K562 (cell line): ENCODE results near the gene ZFP69B. TPM values are rescaled to one million over a fixed set of nuclear protein-coding genes. Genes with fewer than 3 reads are reported as not detected.

ENCODE experiments used
- HDAC8 ChIP-seq: fragments of 450-650 bp; IDR thresholded peaks from 2 replicates; pipeline ENCODE4 v1.6.1; 2016; ENCODE audit warnings: mild to moderate bottlenecking, missing genetic modification characterization, moderate library complexity, missing compliant biosample characterization
- KLF13 ChIP-seq: fragments of 450-650 bp; IDR thresholded peaks from 2 replicates; pipeline ENCODE4 v1.6.1; 2016; ENCODE audit warnings: missing genetic modification characterization, low read depth, mild to moderate bottlenecking, missing compliant biosample characterization, moderate library complexity, borderline replicate concordance
- RAD21 ChIP-seq, 2 experiments: fragments of 250-450 bp in 1 of 2; fragments of 450-650 bp in 1 of 2; sonication (Bioruptor Pico) in 1 of 2; formaldehyde crosslinking in 1 of 2; IDR thresholded peaks in 1 of 2; conservative IDR thresholded peaks in 1 of 2; 2 replicates each; pipeline versions ENCODE4 v1.4.0 to v1.8.0; 2020 to 2022; ENCODE audit warnings: mild to moderate bottlenecking in 2 of 2, moderate library complexity in 1 of 2
- U2AF2 ChIP-seq: fragments of 200-400 bp; formaldehyde crosslinking; optimal IDR thresholded peaks from 2 replicates; pipeline ENCODE3; 2017; ENCODE audit warnings: low read depth, mild to moderate bottlenecking, low read length
- ZFPM2 ChIP-seq: fragments of 250-450 bp; sonication (Bioruptor Pico); IDR thresholded peaks from 2 replicates; pipeline ENCODE4 v1.5.1; 2022; ENCODE audit warnings: mild to moderate bottlenecking
- ZNF239 ChIP-seq: fragments of 250-450 bp; sonication (Bioruptor Pico); IDR thresholded peaks from 2 replicates; pipeline ENCODE4 v1.4.0; 2020; ENCODE audit warnings: mild to moderate bottlenecking
- polyA plus RNA-seq, 8 experiments: library from polyadenylated mRNA; depleted of rRNA in 4 of 8; stranded (reverse) in 5 of 8; unstranded in 3 of 8; fragments of >200 nt; fragmentation: Nextera tagmentation in 2 of 8; fragmentation: Illumina TruSeq in 1 of 8; extraction: Ambion mirVana in 2 of 8; extraction: Trizol in 1 of 8; gene quantifications; 2 replicates each; pipeline versions ENCODE4 v1.2.1 to v1.2.3, GENCODE V29; 2011 to 2014; ENCODE audit warnings: inconsistent platforms in 1 of 8, missing spikeins in 1 of 8
- total RNA-seq, 7 experiments: library from RNA; depleted of rRNA in 6 of 7; stranded (reverse); fragments of >200 nt in 6 of 7; fragmentation: Illumina TruSeq in 2 of 7; extraction: Trizol in 2 of 7; gene quantifications; 2 replicates each; pipeline versions ENCODE4 v1.2.1 to v1.2.3, GENCODE V29; 2011 to 2021; ENCODE audit warnings: low replicate concordance in 1 of 7
- TF ChIP-seq, protein P1 (sequence below): fragments of 200-800 bp; sonication (Bioruptor generic); IDR thresholded peaks from 2 replicates; pipeline ENCODE4 v1.6.1; 2017; ENCODE audit warnings: missing genetic modification characterization, missing compliant biosample characterization
- TF ChIP-seq, protein P2 (sequence below): fragments of 250-450 bp; sonication (Bioruptor Pico); IDR thresholded peaks from 2 replicates; pipeline ENCODE4 v1.9.0; 2021; ENCODE audit warnings: mild to moderate bottlenecking
- TF ChIP-seq, protein P3 (sequence below), 2 experiments: fragments of 450-650 bp; formaldehyde crosslinking in 1 of 2; IDR thresholded peaks; 2 replicates each; pipeline versions ENCODE4 v1.4.0 to v1.6.1; 2014 to 2020; ENCODE audit warnings: mild to moderate bottlenecking in 2 of 2, borderline replicate concordance in 1 of 2, low read depth in 1 of 2
- TF ChIP-seq, protein P4 (sequence below): sonication (generic); formaldehyde crosslinking; IDR thresholded peaks from 2 replicates; pipeline ENCODE4 v1.9.0; 2022; ENCODE audit warnings: mild to moderate bottlenecking, missing genetic modification reagents
- TF ChIP-seq, protein P5 (sequence below): fragments of 450-650 bp; IDR thresholded peaks from 2 replicates; pipeline ENCODE4 v1.6.1; 2017; ENCODE audit warnings: mild to moderate bottlenecking, moderate library complexity

Gene ZFP69B
- total and polyA plus RNA-seq, 9 of the 15 experiments (the other 6 are each of a cell fraction or from before 2014, with no cell fraction given), result 1.6 to 10.3 (median 8.4) TPM

DNA sequence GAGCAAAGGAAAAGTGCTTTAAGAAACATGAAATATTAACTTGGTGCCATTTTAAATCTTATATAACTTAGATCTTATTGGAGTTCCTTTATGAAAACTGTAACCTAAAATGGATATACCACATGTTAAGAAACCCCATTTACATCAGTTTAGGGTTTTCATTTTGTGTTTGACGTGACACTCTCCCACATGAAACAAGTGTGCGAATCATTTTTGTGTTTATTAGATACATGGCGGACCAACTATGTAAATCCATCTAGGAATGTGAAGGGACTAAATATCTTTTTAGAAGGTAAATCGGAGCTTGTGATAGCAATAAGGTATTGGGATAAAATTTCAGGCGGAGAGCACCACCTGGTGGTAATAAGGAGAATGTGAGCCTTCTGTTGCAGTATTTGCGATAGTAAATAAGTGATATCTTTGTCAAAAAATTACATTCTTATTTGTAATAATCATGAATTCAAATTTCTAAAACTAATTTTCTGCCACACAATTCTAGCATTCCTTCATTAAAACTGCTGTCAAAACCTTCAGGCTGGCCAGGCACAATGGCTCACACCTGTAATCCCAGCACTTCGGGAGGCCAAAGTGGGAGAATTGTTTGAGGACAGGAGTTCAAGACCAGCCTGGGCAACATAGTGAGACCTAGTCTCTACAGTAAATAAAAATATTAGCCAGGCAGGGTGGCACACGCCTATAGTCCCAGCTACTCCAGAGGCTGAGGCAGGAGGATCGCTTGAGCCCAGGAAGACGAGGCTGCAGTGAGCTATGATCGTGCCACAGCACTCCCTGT, 45.4 kb upstream of the ZFP69B start (continued):
- TF ChIP-seq RAD21 (CRISPR knock-in tag; conservative IDR thresholded peaks at IDR 0.05 in 1 of 2, IDR thresholded peaks at IDR 0.05 in 1 of 2) (peak; percentile 95 to 98), U2AF2 (no peak), ZFPM2 (CRISPR knock-in tag) (no peak), ZNF239 (CRISPR knock-in tag) (no peak), KLF13 (tag) (no peak), HDAC8 (tag) (no peak)
- TF ChIP-seq, protein P1, sequence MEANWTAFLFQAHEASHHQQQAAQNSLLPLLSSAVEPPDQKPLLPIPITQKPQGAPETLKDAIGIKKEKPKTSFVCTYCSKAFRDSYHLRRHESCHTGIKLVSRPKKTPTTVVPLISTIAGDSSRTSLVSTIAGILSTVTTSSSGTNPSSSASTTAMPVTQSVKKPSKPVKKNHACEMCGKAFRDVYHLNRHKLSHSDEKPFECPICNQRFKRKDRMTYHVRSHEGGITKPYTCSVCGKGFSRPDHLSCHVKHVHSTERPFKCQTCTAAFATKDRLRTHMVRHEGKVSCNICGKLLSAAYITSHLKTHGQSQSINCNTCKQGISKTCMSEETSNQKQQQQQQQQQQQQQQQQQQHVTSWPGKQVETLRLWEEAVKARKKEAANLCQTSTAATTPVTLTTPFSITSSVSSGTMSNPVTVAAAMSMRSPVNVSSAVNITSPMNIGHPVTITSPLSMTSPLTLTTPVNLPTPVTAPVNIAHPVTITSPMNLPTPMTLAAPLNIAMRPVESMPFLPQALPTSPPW (CRISPR knock-in tag), result 0 out of 2 replicates have a peak, but pooled peaks have one; percentile 12
- TF ChIP-seq, protein P2, sequence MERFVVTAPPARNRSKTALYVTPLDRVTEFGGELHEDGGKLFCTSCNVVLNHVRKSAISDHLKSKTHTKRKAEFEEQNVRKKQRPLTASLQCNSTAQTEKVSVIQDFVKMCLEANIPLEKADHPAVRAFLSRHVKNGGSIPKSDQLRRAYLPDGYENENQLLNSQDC (CRISPR knock-in tag), result no peak
- TF ChIP-seq, protein P3, sequence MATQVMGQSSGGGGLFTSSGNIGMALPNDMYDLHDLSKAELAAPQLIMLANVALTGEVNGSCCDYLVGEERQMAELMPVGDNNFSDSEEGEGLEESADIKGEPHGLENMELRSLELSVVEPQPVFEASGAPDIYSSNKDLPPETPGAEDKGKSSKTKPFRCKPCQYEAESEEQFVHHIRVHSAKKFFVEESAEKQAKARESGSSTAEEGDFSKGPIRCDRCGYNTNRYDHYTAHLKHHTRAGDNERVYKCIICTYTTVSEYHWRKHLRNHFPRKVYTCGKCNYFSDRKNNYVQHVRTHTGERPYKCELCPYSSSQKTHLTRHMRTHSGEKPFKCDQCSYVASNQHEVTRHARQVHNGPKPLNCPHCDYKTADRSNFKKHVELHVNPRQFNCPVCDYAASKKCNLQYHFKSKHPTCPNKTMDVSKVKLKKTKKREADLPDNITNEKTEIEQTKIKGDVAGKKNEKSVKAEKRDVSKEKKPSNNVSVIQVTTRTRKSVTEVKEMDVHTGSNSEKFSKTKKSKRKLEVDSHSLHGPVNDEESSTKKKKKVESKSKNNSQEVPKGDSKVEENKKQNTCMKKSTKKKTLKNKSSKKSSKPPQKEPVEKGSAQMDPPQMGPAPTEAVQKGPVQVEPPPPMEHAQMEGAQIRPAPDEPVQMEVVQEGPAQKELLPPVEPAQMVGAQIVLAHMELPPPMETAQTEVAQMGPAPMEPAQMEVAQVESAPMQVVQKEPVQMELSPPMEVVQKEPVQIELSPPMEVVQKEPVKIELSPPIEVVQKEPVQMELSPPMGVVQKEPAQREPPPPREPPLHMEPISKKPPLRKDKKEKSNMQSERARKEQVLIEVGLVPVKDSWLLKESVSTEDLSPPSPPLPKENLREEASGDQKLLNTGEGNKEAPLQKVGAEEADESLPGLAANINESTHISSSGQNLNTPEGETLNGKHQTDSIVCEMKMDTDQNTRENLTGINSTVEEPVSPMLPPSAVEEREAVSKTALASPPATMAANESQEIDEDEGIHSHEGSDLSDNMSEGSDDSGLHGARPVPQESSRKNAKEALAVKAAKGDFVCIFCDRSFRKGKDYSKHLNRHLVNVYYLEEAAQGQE (IDR thresholded peaks at IDR 0.05; ENCODE audit: borderline replicate concordance), result peak; percentile 91
- TF ChIP-seq, protein P3 (CRISPR knock-in tag; IDR thresholded peaks at IDR 0.05; ENCODE audit: low read depth), result no peak
- TF ChIP-seq, protein P4, sequence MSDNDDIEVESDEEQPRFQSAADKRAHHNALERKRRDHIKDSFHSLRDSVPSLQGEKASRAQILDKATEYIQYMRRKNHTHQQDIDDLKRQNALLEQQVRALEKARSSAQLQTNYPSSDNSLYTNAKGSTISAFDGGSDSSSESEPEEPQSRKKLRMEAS (CRISPR knock-in tag), result no peak
- TF ChIP-seq, protein P5, sequence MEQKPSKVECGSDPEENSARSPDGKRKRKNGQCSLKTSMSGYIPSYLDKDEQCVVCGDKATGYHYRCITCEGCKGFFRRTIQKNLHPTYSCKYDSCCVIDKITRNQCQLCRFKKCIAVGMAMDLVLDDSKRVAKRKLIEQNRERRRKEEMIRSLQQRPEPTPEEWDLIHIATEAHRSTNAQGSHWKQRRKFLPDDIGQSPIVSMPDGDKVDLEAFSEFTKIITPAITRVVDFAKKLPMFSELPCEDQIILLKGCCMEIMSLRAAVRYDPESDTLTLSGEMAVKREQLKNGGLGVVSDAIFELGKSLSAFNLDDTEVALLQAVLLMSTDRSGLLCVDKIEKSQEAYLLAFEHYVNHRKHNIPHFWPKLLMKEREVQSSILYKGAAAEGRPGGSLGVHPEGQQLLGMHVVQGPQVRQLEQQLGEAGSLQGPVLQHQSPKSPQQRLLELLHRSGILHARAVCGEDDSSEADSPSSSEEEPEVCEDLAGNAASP, result no peak
